Measurements from ENCODE around the gene CLEC4G.
A peak's percentile ranks its signal among the peaks of the same experiment; 100 is the strongest.

Gene CLEC4G

GRCh38 chr19:7763696-7764095 lies 31.8 kb upstream of the CLEC4G start:
- Histone ChIP-seq H3K4me3 (no peak overlapping the region), H3K4me1 (no peaks in the 10 kb centered on the region), H3K9me3 (peaks cover 0 to 16% (median 13%) of the 10 kb centered on the region in 3 donors), H3K36me3 (no peaks in the 10 kb centered on the region), H3K27me3 (peaks cover 0 to 22% of the 10 kb centered on the region in 2 donors), H3K27ac (no peak overlapping the region)
- no peak for DNase-seq
- TF ChIP-seq, protein P1, sequence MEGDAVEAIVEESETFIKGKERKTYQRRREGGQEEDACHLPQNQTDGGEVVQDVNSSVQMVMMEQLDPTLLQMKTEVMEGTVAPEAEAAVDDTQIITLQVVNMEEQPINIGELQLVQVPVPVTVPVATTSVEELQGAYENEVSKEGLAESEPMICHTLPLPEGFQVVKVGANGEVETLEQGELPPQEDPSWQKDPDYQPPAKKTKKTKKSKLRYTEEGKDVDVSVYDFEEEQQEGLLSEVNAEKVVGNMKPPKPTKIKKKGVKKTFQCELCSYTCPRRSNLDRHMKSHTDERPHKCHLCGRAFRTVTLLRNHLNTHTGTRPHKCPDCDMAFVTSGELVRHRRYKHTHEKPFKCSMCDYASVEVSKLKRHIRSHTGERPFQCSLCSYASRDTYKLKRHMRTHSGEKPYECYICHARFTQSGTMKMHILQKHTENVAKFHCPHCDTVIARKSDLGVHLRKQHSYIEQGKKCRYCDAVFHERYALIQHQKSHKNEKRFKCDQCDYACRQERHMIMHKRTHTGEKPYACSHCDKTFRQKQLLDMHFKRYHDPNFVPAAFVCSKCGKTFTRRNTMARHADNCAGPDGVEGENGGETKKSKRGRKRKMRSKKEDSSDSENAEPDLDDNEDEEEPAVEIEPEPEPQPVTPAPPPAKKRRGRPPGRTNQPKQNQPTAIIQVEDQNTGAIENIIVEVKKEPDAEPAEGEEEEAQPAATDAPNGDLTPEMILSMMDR (IDR thresholded peaks at IDR 0.05), result no peak
- intact Hi-C loops (cut with DNase I; ENCODE audit: low total_unique reads), result loop anchor here (5.0 kb wide), 1 partner anchor 1936 kb away; no protein-coding TSS in a partner anchor

DNA sequence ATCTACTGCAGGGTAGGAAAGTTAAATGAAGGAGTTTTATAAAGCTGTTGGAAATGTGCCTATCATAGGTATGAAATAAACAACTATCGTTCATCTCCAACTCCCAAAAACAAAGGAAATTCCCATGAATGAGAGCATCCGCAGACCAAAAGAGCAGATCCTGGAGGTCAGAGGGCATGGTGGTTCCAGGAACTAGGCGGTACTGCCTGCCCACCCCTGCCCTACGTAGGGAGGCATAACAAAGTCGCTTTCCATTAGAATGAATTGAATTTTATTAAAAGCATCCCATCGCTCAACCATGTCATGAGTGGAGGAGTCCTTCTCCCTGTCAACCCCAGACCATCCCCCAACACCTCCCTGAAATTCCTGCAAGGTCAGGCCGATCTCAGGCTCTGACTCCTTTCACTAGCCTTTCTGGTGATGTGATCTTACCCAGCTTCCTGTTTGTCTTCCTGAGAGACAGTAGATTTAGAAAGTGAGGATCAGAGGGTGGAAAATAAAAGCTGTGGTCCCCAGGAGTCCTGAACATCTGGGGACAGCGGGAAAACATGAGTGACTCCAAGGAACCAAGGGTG lies 30.9 kb upstream of the CLEC4G start, which contains the start of gene CLEC4M:
Gene CLEC4M, plus strand, starts transcription at position 525 of the 575 bp plus-strand sequence. Its CDS starts 24 bp downstream, at position 549.
- TF ChIP-seq, protein P1 (IDR thresholded peaks at IDR 0.05), result no peak
- Histone ChIP-seq H3K4me3 (no peak within 1 kb of the TSS), H3K27me3 (peaks cover 0 to 22% of the 10 kb centered on the region in 2 donors), H3K36me3 (no peaks in the 10 kb centered on the region), H3K9me3 (peaks cover 0 to 25% (median 20%) of the 10 kb centered on the region in 3 donors), H3K27ac (no peak within 1 kb of the TSS), H3K4me1 (no peaks in the 10 kb centered on the region)
- intact Hi-C loops (cut with DNase I; ENCODE audit: low total_unique reads), result loop anchor here (5.0 kb wide), 1 partner anchor 1936 kb away; no protein-coding TSS in a partner anchor
- peak in 1 of 2 donors; percentile 10 for DNase-seq

DNA sequence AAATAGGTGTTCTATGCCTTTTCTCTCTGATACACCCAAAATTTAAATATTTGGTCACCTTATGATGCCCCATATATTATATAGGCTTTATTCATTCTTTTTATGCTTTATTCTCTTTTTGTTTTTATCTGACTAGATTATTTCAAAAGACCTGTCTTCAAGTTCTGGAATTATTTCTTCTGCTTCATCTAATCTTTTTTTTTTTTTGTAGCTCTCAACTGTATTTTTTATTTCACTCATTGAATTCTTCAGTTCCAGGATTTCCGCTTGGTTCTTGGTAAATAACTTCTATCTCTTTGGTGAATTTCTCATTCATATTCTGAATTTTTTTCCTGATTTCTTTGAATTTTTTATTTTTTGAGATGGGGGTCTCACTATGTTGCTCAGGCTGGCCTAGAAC lies 27.2 kb upstream of the CLEC4G start:
- intact Hi-C loops (cut with DNase I; ENCODE audit: low total_unique reads), result no loop called here
- H3K4me1 ChIP-seq, result no peaks in the 10 kb centered on the region
- DNase-seq, result no peak
- H3K27ac ChIP-seq, result no peak overlapping the region
- TF ChIP-seq, protein P1 (IDR thresholded peaks at IDR 0.05), result no peak
- H3K9me3 ChIP-seq, result peaks cover 6 to 42% (median 37%) of the 10 kb centered on the region in 3 donors
- H3K27me3 ChIP-seq, result peaks cover 0 to 14% of the 10 kb centered on the region in 2 donors
- no peak overlapping the region for H3K4me3 ChIP-seq
- H3K36me3 ChIP-seq, result no peaks in the 10 kb centered on the region

GRCh38 chr19:7757358-7757757 lies 25.4 kb upstream of the CLEC4G start:
- DNase-seq, result no peak
- Histone ChIP-seq H3K27ac (no peak overlapping the region), H3K4me1 (no peaks in the 10 kb centered on the region), H3K36me3 (no peaks in the 10 kb centered on the region), H3K9me3 (peaks cover 6 to 42% (median 37%) of the 10 kb centered on the region in 3 donors), H3K27me3 (peaks cover 0 to 10% of the 10 kb centered on the region in 2 donors), H3K4me3 (no peak overlapping the region)
- intact Hi-C loops (cut with DNase I; ENCODE audit: low total_unique reads), result no loop called here
- TF ChIP-seq, protein P1 (IDR thresholded peaks at IDR 0.05), result no peak

GRCh38 chr19:7756258-7756657 lies 24.3 kb upstream of the CLEC4G start:
- Histone ChIP-seq H3K27ac (no peak overlapping the region), H3K27me3 (peaks cover 0 to 9% of the 10 kb centered on the region in 2 donors), H3K4me1 (no peaks in the 10 kb centered on the region), H3K9me3 (peaks cover 6 to 42% (median 37%) of the 10 kb centered on the region in 3 donors), H3K4me3 (no peak overlapping the region), H3K36me3 (no peaks in the 10 kb centered on the region)
- TF ChIP-seq, protein P1 (IDR thresholded peaks at IDR 0.05), result no peak
- intact Hi-C loops (cut with DNase I; ENCODE audit: low total_unique reads), result no loop called here
- no peak for DNase-seq
